K562 (cell line): Measurements from ENCODE around the gene PYGO2. TPM values are rescaled to one million over a fixed set of nuclear protein-coding genes. Genes with fewer than 3 reads are reported as not detected.

ENCODE experiments used
- ATAC-seq: fragments of 200-7000 bp; cut with Tn5 transposase; 3 replicates; pipeline ENCODE4 v1.9.1; 2020; ENCODE audit warnings: moderate library complexity
- Bru-seq: library from RNA; stranded (reverse); fragments of 400-500 nt; gene quantifications from one replicate; lab custom pipeline; 2021; lab: Mats Ljungman, UMichigan
- BruChase-seq, 2 experiments: library from RNA; stranded (reverse); fragments of 400-500 nt; gene quantifications; one replicate each; lab custom pipeline; 2021; lab: Mats Ljungman, UMichigan
- BruUV-seq: library from RNA; stranded (reverse); fragments of 400-500 nt; replicated peaks from 2 replicates; lab custom pipeline; 2021; lab: Mats Ljungman, UMichigan
- CTCF ChIA-PET: fragments of 300-600 bp; formaldehyde crosslinking; extraction: SDS; loops from one replicate; lab custom pipeline; 2021; ENCODE audit warnings: low intra/inter-chr PET ratio; lab: Yijun Ruan, JAX
- POLR2A ChIA-PET: fragments of 300-600, 350-650 bp; sonication (Branson Sonifier 250); formaldehyde crosslinking; extraction: SDS; loops from one replicate; lab custom pipeline; 2021; ENCODE audit warnings: antibody characterized with exemption, inconsistent platforms; lab: Yijun Ruan, JAX
- DNase-seq, 4 experiments: peaks; one replicate each; pipeline versions ENCODE4 v3.0.0 to v3.0.0-alpha.2; 2011 to 2018; ENCODE audit warnings: low spot score in 3 of 4, mixed read lengths in 3 of 4; ENCODE audit errors: extremely low read depth in 1 of 4
- FAIRE-seq: peaks from 2 replicates; lab custom pipeline; 2011; peaks lifted over from hg19 to GRCh38; lab: Jason Lieb, UNC
- H2AFZ ChIP-seq: 2 replicates; pipeline ENCODE4 v1.6.0; 2011; ENCODE audit warnings: low read depth, low read length, control low read depth, inconsistent platforms
- H3K27ac ChIP-seq: fragments of 200-600 bp; 3 replicates; pipeline ENCODE4 v1.8.0; 2011; ENCODE audit warnings: low read depth, mild to moderate bottlenecking, control low read depth, inconsistent platforms, low read length, moderate library complexity, mixed read lengths; ENCODE audit errors: extremely low read depth
- H3K27me3 ChIP-seq, 2 experiments: fragments of 300-600 bp in 1 of 2; 2 replicates in 1 of 2; 3 replicates in 1 of 2; pipeline versions ENCODE4 v1.6.0 to v1.8.0; 2011; ENCODE audit warnings: inconsistent platforms in 2 of 2, low read length in 2 of 2, mild to moderate bottlenecking in 1 of 2, mixed read lengths in 1 of 2, moderate library complexity in 1 of 2; ENCODE audit not compliant: control insufficient read depth in 2 of 2, insufficient read depth in 2 of 2
- H3K36me3 ChIP-seq: fragments of 300-600 bp; 3 replicates; pipeline ENCODE4 v1.8.0; 2011; ENCODE audit warnings: mild to moderate bottlenecking, low read length, inconsistent platforms; ENCODE audit not compliant: control insufficient read depth, insufficient read depth
- H3K4me1 ChIP-seq, 2 experiments: fragments of 200-600 bp in 1 of 2; replicated peaks in 1 of 2; 2 replicates in 1 of 2; 3 replicates in 1 of 2; pipeline versions ENCODE4 v1.5.1 to v1.8.0; 2011; ENCODE audit warnings: inconsistent platforms in 2 of 2, low read length in 2 of 2, mild to moderate bottlenecking in 1 of 2, mixed read lengths in 1 of 2, moderate library complexity in 1 of 2; ENCODE audit not compliant: control insufficient read depth in 2 of 2, insufficient read depth in 2 of 2
- H3K4me2 ChIP-seq: 2 replicates; pipeline ENCODE4 v1.6.1; 2011; ENCODE audit warnings: low read length, control low read depth, inconsistent platforms, mixed read lengths; ENCODE audit not compliant: insufficient read depth
- H3K4me3 ChIP-seq: fragments of 200-600 bp; sonication (generic), shearing (Covaris generic); 2 replicates; pipeline ENCODE4 v1.5.1; 2016; ENCODE audit warnings: control low read depth, inconsistent platforms
- H3K79me2 ChIP-seq: fragments of 200-600 bp; 3 replicates; pipeline ENCODE4 v1.8.0; 2011; ENCODE audit warnings: low read length, inconsistent platforms; ENCODE audit not compliant: control insufficient read depth, insufficient read depth
- H3K9ac ChIP-seq, 2 experiments: 2 replicates each; pipeline versions ENCODE4 v1.6.0 to v1.6.1; 2011; ENCODE audit warnings: low read depth in 2 of 2, low read length in 2 of 2, control low read depth in 1 of 2, inconsistent platforms in 1 of 2, mild to moderate bottlenecking in 1 of 2, mixed read lengths in 1 of 2; ENCODE audit not compliant: insufficient read depth in 1 of 2
- H3K9me1 ChIP-seq: one replicate; pipeline ENCODE4 v1.6.0; 2011; ENCODE audit warnings: inconsistent platforms, mild to moderate bottlenecking, low read length, moderate library complexity; ENCODE audit not compliant: control insufficient read depth, insufficient read depth
- H3K9me3 ChIP-seq: replicated peaks from 2 replicates; pipeline ENCODE4 v1.5.1; 2011; ENCODE audit warnings: low read depth, low read length, inconsistent platforms; ENCODE audit not compliant: control insufficient read depth, insufficient read depth
- H4K20me1 ChIP-seq: replicated peaks from 2 replicates; pipeline ENCODE4 v1.6.1; 2011; ENCODE audit warnings: low read length, inconsistent platforms, mixed read lengths; ENCODE audit not compliant: control insufficient read depth, insufficient read depth
- ARID1B ChIP-seq: fragments of 450-650 bp; IDR thresholded peaks from 2 replicates; pipeline ENCODE4 v1.6.1; 2016; ENCODE audit warnings: antibody characterized with exemption, mild to moderate bottlenecking, inconsistent platforms
- KLF16 ChIP-seq: IDR thresholded peaks from 2 replicates; pipeline ENCODE4 v1.6.1; 2016; ENCODE audit warnings: antibody characterized with exemption
- RCOR1 ChIP-seq, 2 experiments: IDR thresholded peaks; 2 replicates each; pipeline ENCODE4 v1.6.1; 2012; ENCODE audit warnings: low read depth in 2 of 2, low read length in 2 of 2, borderline replicate concordance in 1 of 2, improper control_type of control experiment in 1 of 2
- SMARCA5 ChIP-seq: fragments of 450-650 bp; IDR thresholded peaks from 2 replicates; pipeline ENCODE4 v1.6.1; 2016
- TAF9B ChIP-seq: fragments of 450-650 bp; IDR thresholded peaks from 2 replicates; pipeline ENCODE4 v1.6.1; 2018; ENCODE audit warnings: mild to moderate bottlenecking; ENCODE audit not compliant: partially characterized antibody
- TEAD1 ChIP-seq, 2 experiments: fragments of 450-650 bp in 1 of 2; sonication (generic) in 1 of 2; formaldehyde crosslinking; IDR thresholded peaks; 2 replicates each; pipeline versions ENCODE4 v1.4.0 to v1.8.0; 2020 to 2022; ENCODE audit warnings: mild to moderate bottlenecking in 2 of 2, missing genetic modification reagents in 1 of 2
- ZBTB49 ChIP-seq: sonication (generic); formaldehyde crosslinking; IDR thresholded peaks from 2 replicates; pipeline ENCODE4 v1.8.0; 2022; ENCODE audit warnings: missing genetic modification reagents, mild to moderate bottlenecking, borderline replicate concordance
- ZNF3 ChIP-seq: fragments of 250-450 bp; sonication (Bioruptor Pico); IDR thresholded peaks from 2 replicates; pipeline ENCODE4 v1.5.0; 2021; ENCODE audit warnings: mild to moderate bottlenecking, moderate library complexity
- ZNF444 ChIP-seq: fragments of 250-450 bp; sonication (Bioruptor Pico); IDR thresholded peaks from 2 replicates; pipeline ENCODE4 v1.4.0; 2020; ENCODE audit warnings: mild to moderate bottlenecking, moderate library complexity
- ZNF778 ChIP-seq: fragments of 450-650 bp; formaldehyde crosslinking; IDR thresholded peaks from 2 replicates; pipeline ENCODE4 v1.4.0; 2020; ENCODE audit warnings: mild to moderate bottlenecking, moderate library complexity
- WGBS: fragments of 100-300 bp; shearing (Covaris generic); methylation state at CpG from one replicate; pipeline ENCODE4 v1.1.6; 2016; ENCODE audit warnings: low coverage, mixed read lengths; ENCODE audit not compliant: insufficient coverage; ENCODE audit errors: missing lambda C conversion rate; 5-methylcytosine and 5-hydroxymethylcytosine counted together
- in situ Hi-C: fragments of 300-500 bp; cut with MboI; formaldehyde crosslinking; loops from 4 replicates; pipeline ENCODE4 v1.15.0; 2018; ENCODE audit warnings: inconsistent platforms, mixed read lengths
- intact Hi-C: fragments of 100-400 bp; cut with micrococcal nuclease; formaldehyde crosslinking; loops from 2 replicates; pipeline ENCODE4 v1.14.2; 2022
- long read RNA-seq, 3 experiments: library from polyadenylated mRNA in 2 of 3; library from RNA in 1 of 3; unstranded in 2 of 3; stranded (forward) in 1 of 3; transcript quantifications; one replicate each; pipeline ENCODE4 v2.0.0, GENCODE V29; 2019 to 2022
- polyA minus RNA-seq, 3 experiments: library from RNA; depleted of rRNA, polyadenylated mRNA; stranded (reverse); fragments of >200 nt; gene quantifications; 2 replicates each; pipeline ENCODE4 v1.2.3, GENCODE V29; 2011
- polyA plus RNA-seq, 8 experiments: library from polyadenylated mRNA; depleted of rRNA in 4 of 8; stranded (reverse) in 5 of 8; unstranded in 3 of 8; fragments of >200 nt; fragmentation: Nextera tagmentation in 2 of 8; fragmentation: Illumina TruSeq in 1 of 8; extraction: Ambion mirVana in 2 of 8; extraction: Trizol in 1 of 8; gene quantifications; 2 replicates each; pipeline versions ENCODE4 v1.2.1 to v1.2.3, GENCODE V29; 2011 to 2014; ENCODE audit warnings: inconsistent platforms in 1 of 8, missing spikeins in 1 of 8
- total RNA-seq, 7 experiments: library from RNA; depleted of rRNA in 6 of 7; stranded (reverse); fragments of >200 nt in 6 of 7; fragmentation: Illumina TruSeq in 2 of 7; extraction: Trizol in 2 of 7; gene quantifications; 2 replicates each; pipeline versions ENCODE4 v1.2.1 to v1.2.3, GENCODE V29; 2011 to 2021; ENCODE audit warnings: low replicate concordance in 1 of 7
- TF ChIP-seq, protein P1 (sequence below): conservative IDR thresholded peaks from 2 replicates; pipeline ENCODE4 v1.6.1; 2011; ENCODE audit warnings: low read depth, mild to moderate bottlenecking, low read length; ENCODE audit not compliant: control insufficient read depth

The PYGO2 gene
- total RNA-seq (2011; cell fraction: chromatin; rRNA removed; ENCODE audit: low replicate concordance): 24.1 and 50.9 TPM in 2 replicates
- total RNA-seq (2011; cell fraction: nucleolus; rRNA removed): 40.4 and 41.1 TPM in 2 replicates
- 36.8 and 44.0 TPM in 2 replicates for total RNA-seq (2011; cell fraction: nucleoplasm; rRNA removed)
- 18.2 and 28.9 TPM in 2 replicates for total RNA-seq (2014; rRNA removed)
- total RNA-seq (2014; rRNA removed; fragmentation: Illumina TruSeq; extraction: Trizol): 15.2 and 15.8 TPM in 2 replicates
- total RNA-seq (2015; rRNA removed; fragmentation: Illumina TruSeq; extraction: Trizol): 17.7 and 18.1 TPM in 2 replicates
- total RNA-seq (2021): 36.2 and 36.7 TPM in 2 replicates
- polyA plus RNA-seq (2011; rRNA removed): 23.5 and 28.3 TPM in 2 replicates
- polyA plus RNA-seq (2011; cell fraction: cytosol; rRNA removed): 26.2 and 37.5 TPM in 2 replicates
- polyA plus RNA-seq (2011; cell fraction: nucleus; rRNA removed): 43.0 and 57.2 TPM in 2 replicates
- polyA plus RNA-seq (2012): 25.4 and 27.4 TPM in 2 replicates
- 32.5 and 34.3 TPM in 2 replicates for polyA plus RNA-seq (2014; fragmentation: Illumina TruSeq; extraction: Trizol)
- 1 to 10 TPM; 8.3 to 8.6 TPM for polyA plus RNA-seq (2014; fragmentation: Nextera tagmentation; extraction: Ambion mirVana)
- 24.6 and 28.1 TPM in 2 replicates for polyA plus RNA-seq (2014; rRNA removed)
- polyA minus RNA-seq (2011; rRNA and poly(A)+ RNA removed): 14.7 and 16.1 TPM in 2 replicates
- polyA minus RNA-seq (2011; cell fraction: cytosol; rRNA and poly(A)+ RNA removed): 13.7 and 16.1 TPM in 2 replicates
- 13.5 and 15.3 TPM in 2 replicates for polyA minus RNA-seq (2011; cell fraction: nucleus; rRNA and poly(A)+ RNA removed)
- Bru-seq, nascent RNA: percentile 88 among the genes with signal in this experiment
- percentile 88 among the genes with signal in this experiment for BruChase-seq, experiment 1, labeled RNA remaining after a 2-hour chase
- BruChase-seq, experiment 2, labeled RNA remaining after a 6-hour chase: percentile 93 among the genes with signal in this experiment
- long read RNA-seq, experiment 1, transcript PYGO2-202 (3 exons, 3,146 nt): major isoform, 13 of 68 reads
- long read RNA-seq, experiment 1, partial matches to known transcripts: 1 of 68 reads
- long read RNA-seq, experiment 1, other reads (novel, unspliced or antisense): 54 of 68 reads
- long read RNA-seq, experiment 2, transcript PYGO2-202 (3 exons, 3,146 nt): major isoform, 31 of 50 reads
- long read RNA-seq, experiment 2, partial matches to known transcripts: 2 of 50 reads
- long read RNA-seq, experiment 2, other reads (novel, unspliced or antisense): 17 of 50 reads
- long read RNA-seq, experiment 3, transcript PYGO2-202 (3 exons, 3,146 nt): major isoform, 14 of 17 reads
- long read RNA-seq, experiment 3, partial matches to known transcripts: 0 of 17 reads
- long read RNA-seq, experiment 3, other reads (novel, unspliced or antisense): 3 of 17 reads

- H4K20me1 ChIP-seq: no peaks in the 10 kb centered on the region
- H3K27me3 ChIP-seq: no peaks in the 10 kb centered on the region
- H3K9me1 ChIP-seq: no peaks in the 10 kb centered on the region
- under 1% methylated on average over 80 of the region's 93 CpGs for WGBS
- intact Hi-C loops (loop anchor here (2.0 to 5.0 kb wide), 3 partner anchors 39 to 121 kb away; no protein-coding TSS in a partner anchor), in situ Hi-C loops (no loop called here)
- H3K4me2 ChIP-seq: peak within 1 kb of the TSS; percentile 90
- H3K36me3 ChIP-seq: peaks cover 57% of the 10 kb centered on the region; the same call in 2 of the 3 replicates
- H3K4me1 ChIP-seq: peaks cover 27 to 55% of the 10 kb centered on the region in 2 experiments
- peak; percentile 52 for FAIRE-seq
- H3K9me3 ChIP-seq: no peaks in the 10 kb centered on the region
- DNase-seq: peak; percentile 90 to 93 (median 92)
- H3K9ac ChIP-seq: peak within 1 kb of the TSS; percentile 97 to 99
- H3K79me2 ChIP-seq: peaks cover 36% of the 10 kb centered on the region
- peak; percentile 91 for ATAC-seq
- ChIA-PET POLR2A (interaction anchor here (0.6 to 7.0 kb wide), 11 partner anchors 9 to 348 kb away, joined by 3 to 80 read pairs (median 4); partner anchors contain the start of genes CKS1B, PMVK and SHC1), CTCF (interaction anchor here (0.5 to 2.7 kb wide), 8 partner anchors 35 to 402 kb away, joined by 3 to 28 read pairs (median 4); no protein-coding TSS in a partner anchor)
- peak within 1 kb of the TSS; percentile 91 for H3K4me3 ChIP-seq
- no TSS peak for BruUV-seq
- peak within 1 kb of the TSS; percentile 99 for H3K27ac ChIP-seq
- peak within 1 kb of the TSS; percentile 98 for H2AFZ ChIP-seq
- no peak for TF ChIP-seq TAF9B
- TF ChIP-seq ZNF778: no peak
- TF ChIP-seq ZNF444 (CRISPR knock-in tag): no peak
- TF ChIP-seq RCOR1 (IDR thresholded peaks at IDR 0.05; ENCODE audit: borderline replicate concordance in 1 of 2, low read depth in 2 of 2, low read length in 2 of 2): no peak
- TF ChIP-seq ARID1B: no peak; the same call in 1 of the 2 replicates
- TF ChIP-seq ZBTB49 (CRISPR knock-in tag): no peak
- no peak for TF ChIP-seq KLF16
- TF ChIP-seq TEAD1 (CRISPR knock-in tag; IDR thresholded peaks at IDR 0.05): no peak
- no peak for TF ChIP-seq SMARCA5
- TF ChIP-seq, protein P1, sequence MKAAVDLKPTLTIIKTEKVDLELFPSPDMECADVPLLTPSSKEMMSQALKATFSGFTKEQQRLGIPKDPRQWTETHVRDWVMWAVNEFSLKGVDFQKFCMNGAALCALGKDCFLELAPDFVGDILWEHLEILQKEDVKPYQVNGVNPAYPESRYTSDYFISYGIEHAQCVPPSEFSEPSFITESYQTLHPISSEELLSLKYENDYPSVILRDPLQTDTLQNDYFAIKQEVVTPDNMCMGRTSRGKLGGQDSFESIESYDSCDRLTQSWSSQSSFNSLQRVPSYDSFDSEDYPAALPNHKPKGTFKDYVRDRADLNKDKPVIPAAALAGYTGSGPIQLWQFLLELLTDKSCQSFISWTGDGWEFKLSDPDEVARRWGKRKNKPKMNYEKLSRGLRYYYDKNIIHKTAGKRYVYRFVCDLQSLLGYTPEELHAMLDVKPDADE: 0 out of 2 replicates have a peak, but pooled peaks have one; percentile 4
- TF ChIP-seq ZNF3 (CRISPR knock-in tag): no peak
Measured at GRCh38 chr1:154961207-154962155, at the start of gene PYGO2. PYGO2 (minus strand) TSS chr1:154961782; CDS start chr1:154961576, 206 bp downstream.
